Breast epithelium (tissue), 3 donors: ENCODE data around the gene VPS35L.

Experiments used
- POLR2A ChIP-seq: fragments of 450-650 bp; IDR thresholded peaks from one replicate; pipeline ENCODE4 v1.6.1; 2016; ENCODE audit warnings: antibody characterized with exemption, mild to moderate bottlenecking, moderate library complexity
- POLR2AphosphoS5 ChIP-seq, 3 donors: sonication (generic); formaldehyde crosslinking; IDR thresholded peaks; one replicate each; pipeline ENCODE4 v1.6.1; 2017; ENCODE audit warnings: antibody characterized with exemption in 3 of 3
- TF ChIP-seq, protein P1 (sequence below), 3 donors: fragments of 450-650 bp; IDR thresholded peaks; one replicate each; pipeline ENCODE4 v1.5.1; 2016 to 2017; ENCODE audit warnings: antibody characterized with exemption in 3 of 3, mild to moderate bottlenecking in 3 of 3, moderate library complexity in 3 of 3

DNA sequence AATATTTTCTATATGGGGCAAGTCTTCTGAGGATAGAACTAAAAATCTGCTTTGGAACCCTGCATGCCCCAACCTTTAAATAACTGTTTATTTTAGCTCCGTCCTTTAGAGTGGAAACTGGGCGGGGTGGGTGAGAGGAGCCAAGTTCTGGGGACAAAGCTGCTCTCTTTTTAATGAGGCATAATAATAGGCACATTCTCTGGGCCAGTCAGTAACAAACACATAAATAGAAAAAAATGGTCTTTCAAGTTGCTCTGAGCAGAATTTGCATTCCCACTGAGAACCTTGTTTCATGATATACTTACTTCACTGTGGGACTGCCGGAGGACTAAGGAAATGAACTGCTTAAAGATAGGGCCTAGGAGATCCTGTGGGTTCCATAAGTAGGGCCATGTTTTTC is 111.0 kb downstream of the VPS35L start:
- TF ChIP-seq, protein P1, sequence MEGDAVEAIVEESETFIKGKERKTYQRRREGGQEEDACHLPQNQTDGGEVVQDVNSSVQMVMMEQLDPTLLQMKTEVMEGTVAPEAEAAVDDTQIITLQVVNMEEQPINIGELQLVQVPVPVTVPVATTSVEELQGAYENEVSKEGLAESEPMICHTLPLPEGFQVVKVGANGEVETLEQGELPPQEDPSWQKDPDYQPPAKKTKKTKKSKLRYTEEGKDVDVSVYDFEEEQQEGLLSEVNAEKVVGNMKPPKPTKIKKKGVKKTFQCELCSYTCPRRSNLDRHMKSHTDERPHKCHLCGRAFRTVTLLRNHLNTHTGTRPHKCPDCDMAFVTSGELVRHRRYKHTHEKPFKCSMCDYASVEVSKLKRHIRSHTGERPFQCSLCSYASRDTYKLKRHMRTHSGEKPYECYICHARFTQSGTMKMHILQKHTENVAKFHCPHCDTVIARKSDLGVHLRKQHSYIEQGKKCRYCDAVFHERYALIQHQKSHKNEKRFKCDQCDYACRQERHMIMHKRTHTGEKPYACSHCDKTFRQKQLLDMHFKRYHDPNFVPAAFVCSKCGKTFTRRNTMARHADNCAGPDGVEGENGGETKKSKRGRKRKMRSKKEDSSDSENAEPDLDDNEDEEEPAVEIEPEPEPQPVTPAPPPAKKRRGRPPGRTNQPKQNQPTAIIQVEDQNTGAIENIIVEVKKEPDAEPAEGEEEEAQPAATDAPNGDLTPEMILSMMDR (IDR thresholded peaks at IDR 0.05): no peak
- no peak for TF ChIP-seq POLR2A
- TF ChIP-seq POLR2AphosphoS5 (IDR thresholded peaks at IDR 0.05): no peak
